ENCODE data around the gene GPER1. TPM values are rescaled to one million over a fixed set of nuclear protein-coding genes. Genes with fewer than 3 reads are reported as not detected.

Gene GPER1
- total and polyA plus RNA-seq, 7 experiments from 2014 or later = 0.13 to 1.3 (median 0.34) TPM; not detected in 3

DNA sequence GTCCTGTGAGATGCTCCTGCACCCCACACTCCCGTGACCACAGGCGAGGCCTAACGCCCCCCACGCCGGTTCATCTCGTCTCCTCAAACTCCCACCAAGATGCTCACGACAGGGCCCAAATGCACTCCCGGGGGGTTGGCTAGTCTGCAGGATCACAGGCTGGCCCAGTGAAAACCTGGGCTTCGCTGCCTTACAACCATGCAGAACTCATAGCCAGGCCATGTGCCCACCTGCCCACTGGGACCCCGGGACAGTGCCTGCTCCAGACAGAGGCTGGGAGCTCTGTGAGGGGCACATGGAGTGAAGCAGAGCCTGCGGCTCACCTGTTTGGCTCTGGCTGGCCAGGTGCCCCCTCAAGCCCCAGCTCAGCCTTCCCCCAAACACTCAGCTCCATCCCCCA lies 9.4 kb upstream of the GPER1 start:
- Mint-ChIP-seq H3K4me3 (no peak overlapping the region), H3K9me3 (no peaks in the 10 kb centered on the region), H3K4me1 (peaks cover 0 to 5% (median 0%) of the 10 kb centered on the region in 7 donors), H3K36me3 (no peaks in the 10 kb centered on the region), H3K27me3 (no peaks in the 10 kb centered on the region), H3K27ac (no peak overlapping the region)
- Histone ChIP-seq H3K36me3 (ENCODE audit: control insufficient read depth in 2 of 3, insufficient read depth in 3 of 3, low read length in 3 of 3) (no peaks in the 10 kb centered on the region), H3K27ac (ENCODE audit: low read depth, low read length) (no peak overlapping the region), H3K4me3 (ENCODE audit: low read length) (no peak overlapping the region), H3K4me1 (ENCODE audit: control insufficient read depth in 2 of 2, insufficient read depth in 2 of 2, low read length in 2 of 2) (no peaks in the 10 kb centered on the region), H3K9me3 (ENCODE audit: control insufficient read depth in 2 of 3, low read length in 3 of 3) (no peaks in the 10 kb centered on the region), H3K27me3 (ENCODE audit: control insufficient read depth in 2 of 2, insufficient read depth in 2 of 2, low read length in 2 of 2) (no peaks in the 10 kb centered on the region)
- no peak for DNase-seq
- no peak for ATAC-seq
- intact Hi-C loops (cut with micrococcal nuclease) = no loop called here
- ChIA-PET POLR2A (interaction anchor here (0.6 kb wide), 1 partner anchor 38 kb away, joined by 3 read pairs; no protein-coding TSS in a partner anchor), CTCF (interaction anchor here (0.6 kb wide), 1 partner anchor 225 kb away, joined by 3 read pairs; no protein-coding TSS in a partner anchor)

DNA sequence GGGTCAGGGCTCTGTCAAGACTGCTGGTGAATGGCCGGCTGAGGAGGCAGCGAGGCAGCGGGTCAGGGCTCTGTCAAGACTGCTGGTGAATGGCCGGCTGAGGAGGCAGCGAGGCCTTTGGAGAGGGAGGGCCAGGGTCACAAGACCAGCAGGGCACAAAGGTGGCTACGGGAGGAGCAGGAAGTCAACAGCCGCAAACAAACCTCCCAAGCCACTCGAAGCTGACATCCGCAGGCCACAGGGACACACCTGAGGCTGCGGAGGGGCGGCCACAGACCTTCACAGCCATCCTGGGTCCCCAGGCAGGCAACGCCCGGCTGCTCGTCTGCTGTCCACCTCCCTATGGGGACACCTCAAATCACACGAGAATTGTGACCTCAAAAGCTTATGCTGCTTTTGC lies 8.9 kb upstream of the GPER1 start:
- ChIA-PET CTCF (no interaction called here), POLR2A (interaction anchor here (0.6 kb wide), 1 partner anchor 37 kb away, joined by 3 read pairs; no protein-coding TSS in a partner anchor)
- Mint-ChIP-seq H3K9me3 (no peaks in the 10 kb centered on the region), H3K27ac (no peak overlapping the region), H3K36me3 (no peaks in the 10 kb centered on the region), H3K27me3 (no peaks in the 10 kb centered on the region), H3K4me3 (no peak overlapping the region), H3K4me1 (peaks cover 0 to 5% (median 0%) of the 10 kb centered on the region in 7 donors)
- no peak for DNase-seq
- H3K4me1 ChIP-seq (ENCODE audit: control insufficient read depth in 2 of 2, insufficient read depth in 2 of 2, low read length in 2 of 2) = no peaks in the 10 kb centered on the region
- ATAC-seq = no peak
- H3K27me3 ChIP-seq (ENCODE audit: control insufficient read depth in 2 of 2, insufficient read depth in 2 of 2, low read length in 2 of 2) = no peaks in the 10 kb centered on the region
- no peak overlapping the region for H3K27ac ChIP-seq (ENCODE audit: low read depth, low read length)
- no peaks in the 10 kb centered on the region for H3K36me3 ChIP-seq (ENCODE audit: control insufficient read depth in 2 of 3, insufficient read depth in 3 of 3, low read length in 3 of 3)
- no peaks in the 10 kb centered on the region for H3K9me3 ChIP-seq (ENCODE audit: control insufficient read depth in 2 of 3, low read length in 3 of 3)
- H3K4me3 ChIP-seq (ENCODE audit: low read length) = no peak overlapping the region
- intact Hi-C loops (cut with micrococcal nuclease) = no loop called here

DNA sequence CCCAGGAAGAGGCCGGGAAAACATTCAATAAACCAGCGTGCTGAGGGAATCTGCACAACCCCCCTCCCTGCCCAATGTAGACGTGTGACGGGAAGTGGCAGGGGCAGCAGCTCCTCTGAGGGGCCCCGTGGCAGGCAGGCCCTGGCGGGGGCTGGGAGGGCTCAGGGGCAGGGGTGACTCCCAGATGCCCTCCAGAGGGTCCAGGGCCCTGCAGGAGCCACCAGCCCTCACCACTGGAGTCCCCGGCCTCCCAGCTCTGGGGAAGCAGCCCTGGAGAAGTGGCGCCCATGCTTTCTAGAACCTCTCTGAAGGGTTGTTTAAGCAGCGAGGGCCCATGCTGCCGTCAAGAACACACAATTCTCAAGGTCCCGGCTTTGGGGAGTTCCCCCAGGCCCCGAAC lies 8.4 kb upstream of the GPER1 start:
- H3K36me3 Mint-ChIP-seq = peaks cover 0 to 3% (median 0%) of the 10 kb centered on the region in 5 donors
- H3K4me3 Mint-ChIP-seq = no peak overlapping the region
- Histone ChIP-seq H3K27ac (ENCODE audit: low read depth, low read length) (no peak overlapping the region), H3K4me3 (ENCODE audit: low read length) (no peak overlapping the region), H3K36me3 (ENCODE audit: control insufficient read depth in 2 of 3, insufficient read depth in 3 of 3, low read length in 3 of 3) (no peaks in the 10 kb centered on the region), H3K27me3 (ENCODE audit: control insufficient read depth in 2 of 2, insufficient read depth in 2 of 2, low read length in 2 of 2) (no peaks in the 10 kb centered on the region), H3K9me3 (ENCODE audit: control insufficient read depth in 2 of 3, low read length in 3 of 3) (no peaks in the 10 kb centered on the region), H3K4me1 (ENCODE audit: control insufficient read depth in 2 of 2, insufficient read depth in 2 of 2, low read length in 2 of 2) (no peaks in the 10 kb centered on the region)
- ATAC-seq (no peak), DNase-seq (no peak)
- ChIA-PET CTCF (no interaction called here), POLR2A (no interaction called here)
- intact Hi-C loops (cut with micrococcal nuclease) = no loop called here
- peaks cover 0 to 2% (median 0%) of the 10 kb centered on the region in 7 donors for H3K4me1 Mint-ChIP-seq
- H3K27ac Mint-ChIP-seq = no peak overlapping the region
- H3K9me3 Mint-ChIP-seq = no peaks in the 10 kb centered on the region
- no peaks in the 10 kb centered on the region for H3K27me3 Mint-ChIP-seq

DNA sequence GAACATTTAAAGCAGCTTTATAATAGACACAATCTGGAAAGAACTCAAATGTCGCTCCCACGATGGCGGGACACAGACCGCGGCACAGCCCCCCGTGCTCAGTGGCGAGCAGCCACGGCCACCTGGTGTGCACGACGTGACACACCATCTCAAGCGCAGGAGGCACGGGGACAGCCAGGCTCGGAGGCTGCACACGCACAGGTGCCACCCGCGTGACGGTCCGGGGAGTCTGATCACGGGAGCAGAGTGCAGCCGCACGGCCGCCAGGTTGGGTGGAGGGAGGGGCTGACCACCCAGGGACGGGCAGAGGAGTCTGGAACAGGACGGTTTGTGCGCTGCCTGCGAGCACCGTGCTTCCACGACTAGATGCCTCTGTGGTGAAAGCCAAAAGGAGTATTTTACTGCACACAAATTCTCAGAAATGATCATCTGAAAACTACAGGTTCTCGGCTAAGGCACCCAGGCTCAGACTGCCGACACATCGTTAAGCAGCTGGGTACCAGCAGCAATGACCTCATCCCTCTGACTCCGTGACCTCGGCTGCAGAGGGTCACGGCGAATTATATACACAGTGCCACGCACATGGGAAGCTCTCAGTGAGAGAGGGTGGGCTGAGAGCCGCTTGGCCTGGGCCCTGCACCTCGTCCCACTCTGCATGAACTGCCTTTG lies 7.5 kb upstream of the GPER1 start:
- ChIA-PET POLR2A (no interaction called here), CTCF (no interaction called here)
- Mint-ChIP-seq H3K27me3 (no peaks in the 10 kb centered on the region), H3K4me3 (no peak overlapping the region), H3K9me3 (no peaks in the 10 kb centered on the region), H3K36me3 (peaks cover 0 to 3% (median 0%) of the 10 kb centered on the region in 5 donors), H3K4me1 (peaks cover 0 to 2% (median 0%) of the 10 kb centered on the region in 7 donors), H3K27ac (no peak overlapping the region)
- intact Hi-C loops (cut with micrococcal nuclease) = no loop called here
- no peak for ATAC-seq
- Histone ChIP-seq H3K4me3 (ENCODE audit: low read length) (no peak overlapping the region), H3K4me1 (ENCODE audit: control insufficient read depth in 2 of 2, insufficient read depth in 2 of 2, low read length in 2 of 2) (no peaks in the 10 kb centered on the region), H3K9me3 (ENCODE audit: control insufficient read depth in 2 of 3, low read length in 3 of 3) (no peaks in the 10 kb centered on the region), H3K36me3 (ENCODE audit: control insufficient read depth in 2 of 3, insufficient read depth in 3 of 3, low read length in 3 of 3) (no peaks in the 10 kb centered on the region), H3K27ac (ENCODE audit: low read depth, low read length) (no peak overlapping the region), H3K27me3 (ENCODE audit: control insufficient read depth in 2 of 2, insufficient read depth in 2 of 2, low read length in 2 of 2) (no peaks in the 10 kb centered on the region)
- DNase-seq = no peak

DNA sequence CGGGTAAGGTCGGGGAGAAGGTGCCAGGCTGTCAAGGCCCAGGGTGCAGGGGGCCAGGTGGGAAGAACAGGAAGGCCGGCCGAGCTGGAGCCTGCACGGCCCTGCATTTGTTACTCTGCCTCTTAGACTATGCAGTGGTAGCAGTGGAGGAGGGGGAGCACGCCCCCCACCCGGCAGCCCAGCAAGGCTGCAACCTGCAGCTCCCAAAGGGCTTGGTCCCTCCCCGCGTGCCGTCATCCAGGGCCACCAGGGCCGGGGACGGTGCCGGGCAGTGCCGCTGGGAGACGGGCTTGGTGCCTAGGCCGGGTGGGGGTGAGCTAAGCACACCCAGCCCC lies 7.0 kb upstream of the GPER1 start:
- Mint-ChIP-seq H3K4me1 (peaks cover 0 to 2% (median 0%) of the 10 kb centered on the region in 7 donors), H3K9me3 (no peaks in the 10 kb centered on the region), H3K36me3 (peaks cover 0 to 3% (median 0%) of the 10 kb centered on the region in 5 donors), H3K27me3 (no peaks in the 10 kb centered on the region), H3K4me3 (no peak overlapping the region), H3K27ac (no peak overlapping the region)
- Histone ChIP-seq H3K9me3 (ENCODE audit: control insufficient read depth in 2 of 3, low read length in 3 of 3) (no peaks in the 10 kb centered on the region), H3K4me3 (ENCODE audit: low read length) (no peak overlapping the region), H3K36me3 (ENCODE audit: control insufficient read depth in 2 of 3, insufficient read depth in 3 of 3, low read length in 3 of 3) (no peaks in the 10 kb centered on the region), H3K27me3 (ENCODE audit: control insufficient read depth in 2 of 2, insufficient read depth in 2 of 2, low read length in 2 of 2) (no peaks in the 10 kb centered on the region), H3K4me1 (ENCODE audit: control insufficient read depth in 2 of 2, insufficient read depth in 2 of 2, low read length in 2 of 2) (no peaks in the 10 kb centered on the region), H3K27ac (ENCODE audit: low read depth, low read length) (no peak overlapping the region)
- ChIA-PET POLR2A (no interaction called here), CTCF (no interaction called here)
- intact Hi-C loops (cut with micrococcal nuclease) = no loop called here
- ATAC-seq = no peak
- no peak for DNase-seq

DNA sequence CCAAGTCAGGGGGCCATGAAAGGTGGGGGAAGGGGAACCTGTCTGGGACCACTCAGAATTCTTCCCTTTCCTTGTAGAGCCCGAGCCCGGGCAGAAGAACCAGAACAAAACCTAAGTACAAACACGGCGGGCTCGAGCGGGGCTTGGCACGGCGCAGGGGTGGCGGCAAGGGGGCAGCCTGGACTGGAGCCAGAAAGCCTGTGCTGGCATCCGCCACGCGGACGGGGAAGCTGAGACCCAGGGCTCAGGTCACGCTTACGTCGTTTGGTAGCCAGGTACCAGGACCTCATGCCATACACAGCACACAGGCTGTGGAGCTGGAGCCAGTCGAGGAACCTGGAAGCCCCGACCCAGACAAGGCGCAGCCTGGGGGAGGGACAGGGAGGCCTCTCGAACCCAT lies 6.6 kb upstream of the GPER1 start:
- Mint-ChIP-seq H3K27ac (no peak overlapping the region), H3K4me3 (no peak overlapping the region), H3K36me3 (peaks cover 0 to 3% (median 0%) of the 10 kb centered on the region in 5 donors), H3K4me1 (peaks cover 0 to 1% (median 0%) of the 10 kb centered on the region in 7 donors), H3K27me3 (no peaks in the 10 kb centered on the region), H3K9me3 (no peaks in the 10 kb centered on the region)
- ChIA-PET CTCF (no interaction called here), POLR2A (no interaction called here)
- no peak overlapping the region for H3K4me3 ChIP-seq (ENCODE audit: low read length)
- no peaks in the 10 kb centered on the region for H3K27me3 ChIP-seq (ENCODE audit: control insufficient read depth in 2 of 2, insufficient read depth in 2 of 2, low read length in 2 of 2)
- no peak for ATAC-seq
- H3K27ac ChIP-seq (ENCODE audit: low read depth, low read length) = no peak overlapping the region
- no peak for DNase-seq
- H3K9me3 ChIP-seq (ENCODE audit: control insufficient read depth in 2 of 3, low read length in 3 of 3) = no peaks in the 10 kb centered on the region
- H3K36me3 ChIP-seq (ENCODE audit: control insufficient read depth in 2 of 3, insufficient read depth in 3 of 3, low read length in 3 of 3) = no peaks in the 10 kb centered on the region
- peaks cover 0 to under 1% of the 10 kb centered on the region in 2 donors for H3K4me1 ChIP-seq (ENCODE audit: control insufficient read depth in 2 of 2, insufficient read depth in 2 of 2, low read length in 2 of 2)
- intact Hi-C loops (cut with micrococcal nuclease) = no loop called here

DNA sequence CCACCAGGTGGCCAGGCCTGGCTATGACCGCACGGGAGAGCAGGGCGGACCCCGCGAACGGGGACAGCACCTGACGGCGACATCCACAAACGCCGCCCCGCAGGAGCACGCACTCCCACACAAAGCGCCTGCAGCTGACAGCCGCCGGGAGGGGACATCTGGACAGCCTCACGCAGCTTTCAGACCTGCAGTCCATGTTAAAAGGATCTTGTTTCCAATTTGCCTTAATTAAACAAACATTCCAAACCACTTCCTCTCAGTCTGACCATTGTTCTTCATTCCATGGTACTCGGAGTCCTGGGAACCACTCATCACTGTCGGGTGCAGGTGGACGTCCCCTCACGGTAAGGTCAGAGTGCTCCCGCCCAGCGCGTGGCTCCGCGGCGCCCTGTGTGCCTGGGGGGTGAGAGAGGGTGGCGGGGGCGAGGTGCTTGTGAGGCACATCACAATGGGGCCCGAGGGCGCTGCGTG lies 5.9 kb upstream of the GPER1 start:
- no peak overlapping the region for H3K27ac Mint-ChIP-seq
- H3K4me3 ChIP-seq (ENCODE audit: low read length) = no peak overlapping the region
- intact Hi-C loops (cut with micrococcal nuclease) = no loop called here
- ATAC-seq (no peak), DNase-seq (no peak)
- ChIA-PET CTCF (no interaction called here), POLR2A (no interaction called here)
- peaks cover under 1 to 6% of the 10 kb centered on the region in 2 donors for H3K4me1 ChIP-seq (ENCODE audit: control insufficient read depth in 2 of 2, insufficient read depth in 2 of 2, low read length in 2 of 2)
- H3K27me3 ChIP-seq (ENCODE audit: control insufficient read depth in 2 of 2, insufficient read depth in 2 of 2, low read length in 2 of 2) = no peaks in the 10 kb centered on the region
- no peaks in the 10 kb centered on the region for H3K36me3 ChIP-seq (ENCODE audit: control insufficient read depth in 2 of 3, insufficient read depth in 3 of 3, low read length in 3 of 3)
- peaks cover 0 to under 1% (median 0%) of the 10 kb centered on the region in 5 donors for H3K27me3 Mint-ChIP-seq
- peaks cover 0 to 3% (median 0%) of the 10 kb centered on the region in 5 donors for H3K36me3 Mint-ChIP-seq
- H3K4me1 Mint-ChIP-seq = peaks cover under 1 to 8% (median 5%) of the 10 kb centered on the region in 7 donors
- H3K4me3 Mint-ChIP-seq = no peak overlapping the region
- H3K9me3 ChIP-seq (ENCODE audit: control insufficient read depth in 2 of 3, low read length in 3 of 3) = no peaks in the 10 kb centered on the region
- no peak overlapping the region for H3K27ac ChIP-seq (ENCODE audit: low read depth, low read length)
- H3K9me3 Mint-ChIP-seq = no peaks in the 10 kb centered on the region
